Bronchus fibroblast of lung (primary cell): Measurements from ENCODE around the gene MYO18A. TPM values are rescaled to one million over a fixed set of nuclear protein-coding genes. Genes with fewer than 3 reads are reported as not detected.

Experiments
- total RNA-seq: library from RNA; depleted of rRNA; stranded (reverse); fragments of >200 nt; gene quantifications from 2 replicates; pipeline ENCODE4 v1.2.3, GENCODE V29; 2015

MYO18A gene
- total RNA-seq: 36.8 and 37.9 TPM in 2 replicates

DNA sequence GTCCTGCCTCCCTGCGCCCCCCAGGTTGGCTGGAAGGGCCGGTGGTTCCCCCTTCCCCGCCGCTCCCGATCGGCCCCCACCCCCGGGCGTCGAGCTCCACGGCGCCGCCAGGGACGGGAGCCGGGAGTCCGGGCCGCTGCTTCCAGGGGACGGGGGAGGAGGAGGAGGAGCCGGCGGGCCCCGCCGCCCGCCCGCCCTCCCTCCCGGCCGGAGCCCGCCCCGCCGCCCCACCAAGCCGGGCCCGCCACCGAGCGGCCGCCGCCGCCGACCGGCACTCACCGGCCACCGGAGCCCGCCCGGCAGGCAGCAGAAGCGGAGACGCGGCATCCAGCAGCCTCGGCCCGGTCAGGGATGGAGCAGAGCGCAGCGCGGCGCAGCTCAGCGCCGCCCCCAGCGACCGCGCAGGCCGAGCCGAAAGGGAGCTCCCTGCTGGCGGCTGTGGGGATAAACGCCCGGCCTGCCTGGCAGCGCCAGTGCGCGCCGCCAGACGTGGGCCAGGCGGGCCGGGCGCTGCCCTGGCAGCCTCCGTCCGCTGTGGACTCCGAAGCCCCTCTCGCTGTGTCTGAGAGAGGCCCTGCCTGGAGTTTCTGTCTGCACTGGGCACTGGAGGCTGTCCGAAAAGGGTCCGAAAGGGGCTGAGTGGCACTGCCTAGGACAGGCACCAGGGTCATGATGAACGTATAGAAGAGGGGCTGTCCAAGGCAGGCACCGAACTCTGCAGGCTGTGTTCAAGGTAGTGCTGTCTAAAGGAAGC is at the start of gene MYO18A:
Gene MYO18A (minus strand): TSS at position 365 of the 754 bp plus-strand sequence. CDS start 13,458 bp downstream, outside the sequence.

GRCh38 chr17:29042679-29043538 is 137.3 kb downstream of the MYO18A start, which contains the start of gene PIPOX:
Gene PIPOX, plus strand, starts transcription at chr17:29043141. Its CDS starts 85 bp downstream, at chr17:29043226.

Other genes with a start within 250 kb of the MYO18A start
- gene PHF12, start 228.9 kb downstream of the MYO18A start, total RNA-seq: 20.5 and 24.7 TPM in 2 replicates
- gene SEZ6, start 174.4 kb downstream of the MYO18A start, total RNA-seq: not detected in 2 replicates
- gene PIPOX, start 137.3 kb downstream of the MYO18A start, total RNA-seq: 0.74 TPM in 1 of 2 replicates, not detected in the other
- not detected in 2 replicates for gene CRYBA1, start 66.5 kb upstream of the MYO18A start, total RNA-seq
- 12.5 and 13.6 TPM in 2 replicates for gene NUFIP2, start 113.8 kb upstream of the MYO18A start, total RNA-seq
- gene TAOK1, start 210.0 kb upstream of the MYO18A start, total RNA-seq: 14.0 and 21.7 TPM in 2 replicates